ENCODE results near the gene AQP12B. TPM values are rescaled to one million over a fixed set of nuclear protein-coding genes. Genes with fewer than 3 reads are reported as not detected.

Gene AQP12B
- polyA plus RNA-seq, 1 donor from 2014 or later = not detected

DNA sequence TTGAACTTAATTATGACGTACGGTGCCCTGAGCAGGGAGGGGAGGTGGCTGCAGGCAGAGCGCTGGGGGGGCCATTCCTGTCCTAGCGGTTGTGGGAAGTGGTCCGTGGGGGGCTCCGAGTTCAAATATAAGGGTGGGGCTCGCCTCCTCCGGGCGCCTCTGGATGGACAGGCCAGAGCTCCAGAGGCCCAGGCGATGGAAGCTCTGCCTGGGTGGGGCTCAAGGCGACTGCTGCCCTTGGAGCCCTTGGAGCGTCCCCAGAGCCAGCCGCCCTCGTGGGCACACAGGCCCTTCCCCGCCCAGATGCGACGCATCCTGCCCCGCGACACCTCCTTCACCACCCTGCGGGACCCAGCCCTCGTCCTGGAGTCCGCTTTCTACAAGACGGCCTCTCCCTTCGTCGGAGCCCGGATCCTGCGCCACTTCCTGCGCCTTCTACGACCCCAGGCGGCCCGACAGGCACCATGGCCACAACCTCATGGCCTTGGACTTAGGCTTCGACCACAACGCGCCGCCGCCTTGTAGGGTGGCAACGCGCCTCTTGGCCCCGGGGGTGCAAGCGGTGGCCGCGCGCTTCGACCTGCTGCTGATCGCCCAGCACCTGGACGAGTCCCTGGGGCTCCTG lies 10.5 kb downstream of the AQP12B start:
- Histone ChIP-seq H3K79me2 (replicated peaks; ENCODE audit: insufficient read depth, low read length) (no peaks in the 10 kb centered on the region), H3K4me2 (ENCODE audit: low read length) (no peak overlapping the region), H3K9me2 (ENCODE audit: insufficient read depth, low read length) (no peaks in the 10 kb centered on the region), H3K9ac (ENCODE audit: low read length) (no peak overlapping the region), H3K9me3 (ENCODE audit: low read length) (no peaks in the 10 kb centered on the region), H3K36me3 (ENCODE audit: insufficient read depth, low read length) (no peaks in the 10 kb centered on the region), H2AFZ (ENCODE audit: low read depth, low read length) (no peak overlapping the region), H3F3A (ENCODE audit: insufficient read depth, low read length, poor library complexity, severe bottlenecking) (no peaks in the 10 kb centered on the region), H4K20me1 (ENCODE audit: insufficient read depth) (no peaks in the 10 kb centered on the region), H3K27me3 (ENCODE audit: insufficient read depth, low read depth, low read length) (no peaks in the 10 kb centered on the region), H3K4me3 (ENCODE audit: low read length) (no peak overlapping the region), H3K27ac (ENCODE audit: low read length) (no peak overlapping the region)
- no peak for TF ChIP-seq MXI1 (conservative IDR thresholded peaks at IDR 0.05; ENCODE audit: poor library complexity, severe bottlenecking)
- TF ChIP-seq, protein P1, sequence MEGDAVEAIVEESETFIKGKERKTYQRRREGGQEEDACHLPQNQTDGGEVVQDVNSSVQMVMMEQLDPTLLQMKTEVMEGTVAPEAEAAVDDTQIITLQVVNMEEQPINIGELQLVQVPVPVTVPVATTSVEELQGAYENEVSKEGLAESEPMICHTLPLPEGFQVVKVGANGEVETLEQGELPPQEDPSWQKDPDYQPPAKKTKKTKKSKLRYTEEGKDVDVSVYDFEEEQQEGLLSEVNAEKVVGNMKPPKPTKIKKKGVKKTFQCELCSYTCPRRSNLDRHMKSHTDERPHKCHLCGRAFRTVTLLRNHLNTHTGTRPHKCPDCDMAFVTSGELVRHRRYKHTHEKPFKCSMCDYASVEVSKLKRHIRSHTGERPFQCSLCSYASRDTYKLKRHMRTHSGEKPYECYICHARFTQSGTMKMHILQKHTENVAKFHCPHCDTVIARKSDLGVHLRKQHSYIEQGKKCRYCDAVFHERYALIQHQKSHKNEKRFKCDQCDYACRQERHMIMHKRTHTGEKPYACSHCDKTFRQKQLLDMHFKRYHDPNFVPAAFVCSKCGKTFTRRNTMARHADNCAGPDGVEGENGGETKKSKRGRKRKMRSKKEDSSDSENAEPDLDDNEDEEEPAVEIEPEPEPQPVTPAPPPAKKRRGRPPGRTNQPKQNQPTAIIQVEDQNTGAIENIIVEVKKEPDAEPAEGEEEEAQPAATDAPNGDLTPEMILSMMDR (IDR thresholded peaks at IDR 0.05; ENCODE audit: poor library complexity, severe bottlenecking) = no peak
- TF ChIP-seq EP300 (conservative IDR thresholded peaks at IDR 0.05; ENCODE audit: poor library complexity, severe bottlenecking) = no peak
- no peak for TF ChIP-seq SMC3 (conservative IDR thresholded peaks at IDR 0.05; ENCODE audit: poor library complexity)
- TF ChIP-seq EZH2 (IDR thresholded peaks at IDR 0.05; ENCODE audit: borderline replicate concordance, insufficient read depth, low read length, poor library complexity, severe bottlenecking) = no peak
- TF ChIP-seq RAD21 (conservative IDR thresholded peaks at IDR 0.05) = no peak
- TF ChIP-seq POLR2AphosphoS5 (IDR thresholded peaks at IDR 0.05) = no peak
- TF ChIP-seq REST (IDR thresholded peaks at IDR 0.05; ENCODE audit: borderline replicate concordance) = no peak
- no peak for TF ChIP-seq TAF1 (IDR thresholded peaks at IDR 0.05; ENCODE audit: low read depth)

- H2AFZ ChIP-seq (ENCODE audit: low read depth, low read length) = no peak overlapping the region
- H3K27me3 ChIP-seq (ENCODE audit: insufficient read depth, low read depth, low read length) = no peaks in the 10 kb centered on the region
- H3K9ac ChIP-seq (ENCODE audit: low read length) = no peak overlapping the region
- H4K20me1 ChIP-seq (ENCODE audit: insufficient read depth) = no peaks in the 10 kb centered on the region
- no peaks in the 10 kb centered on the region for H3K9me3 ChIP-seq (ENCODE audit: low read length)
- H3K4me2 ChIP-seq (ENCODE audit: low read length) = no peak overlapping the region
- no peak for TF ChIP-seq EP300 (conservative IDR thresholded peaks at IDR 0.05; ENCODE audit: poor library complexity, severe bottlenecking)
- TF ChIP-seq RAD21 (conservative IDR thresholded peaks at IDR 0.05) = no peak
- TF ChIP-seq, protein P1 (IDR thresholded peaks at IDR 0.05; ENCODE audit: poor library complexity, severe bottlenecking) = no peak
- no peak for TF ChIP-seq MXI1 (conservative IDR thresholded peaks at IDR 0.05; ENCODE audit: poor library complexity, severe bottlenecking)
- no peak for TF ChIP-seq EZH2 (IDR thresholded peaks at IDR 0.05; ENCODE audit: borderline replicate concordance, insufficient read depth, low read length, poor library complexity, severe bottlenecking)
- TF ChIP-seq SMC3 (conservative IDR thresholded peaks at IDR 0.05; ENCODE audit: poor library complexity) = no peak
- no peak for TF ChIP-seq TAF1 (IDR thresholded peaks at IDR 0.05; ENCODE audit: low read depth)
- TF ChIP-seq POLR2AphosphoS5 (IDR thresholded peaks at IDR 0.05) = no peak
- H3K79me2 ChIP-seq (replicated peaks; ENCODE audit: insufficient read depth, low read length) = no peaks in the 10 kb centered on the region
- no peaks in the 10 kb centered on the region for H3F3A ChIP-seq (ENCODE audit: insufficient read depth, low read length, poor library complexity, severe bottlenecking)
- H3K27ac ChIP-seq (ENCODE audit: low read length) = no peak overlapping the region
- H3K4me3 ChIP-seq (ENCODE audit: low read length) = no peak overlapping the region
- H3K36me3 ChIP-seq (ENCODE audit: insufficient read depth, low read length) = no peaks in the 10 kb centered on the region
- H3K9me2 ChIP-seq (ENCODE audit: insufficient read depth, low read length) = no peaks in the 10 kb centered on the region
Measured at GRCh38 chr2:240670950-240671349, 11.7 kb downstream of the AQP12B start.
